GM12878 (cell line): ENCODE results near the gene TPK1. TPM values are rescaled to one million over a fixed set of nuclear protein-coding genes. Genes with fewer than 3 reads are reported as not detected.

ENCODE experiments used
- ATAC-seq: fragments of 200-7000 bp; cut with Tn5 transposase; 3 replicates; pipeline ENCODE4 v1.9.1; 2020; ENCODE audit warnings: mild to moderate bottlenecking, moderate library complexity
- BruUV-seq: library from RNA; stranded (reverse); fragments of 400-500 nt; replicated peaks from 2 replicates; lab custom pipeline; 2021; lab: Mats Ljungman, UMichigan
- CTCF ChIA-PET: fragments of 300-600 bp; sonication (Branson Sonifier 250); formaldehyde crosslinking; extraction: SDS; loops from one replicate; lab custom pipeline; 2021; ENCODE audit warnings: inconsistent platforms; lab: Yijun Ruan, JAX
- POLR2A ChIA-PET: fragments of 350-600 bp; formaldehyde crosslinking; extraction: SDS; loops from one replicate; lab custom pipeline; 2021; ENCODE audit warnings: inconsistent platforms; lab: Charles Lee
- RAD21 ChIA-PET: fragments of 300-600 bp; sonication (Branson Sonifier 250); formaldehyde crosslinking; loops from one replicate; lab custom pipeline; 2023; ENCODE audit warnings: antibody characterized with exemption; ENCODE audit not compliant: unreplicated experiment; lab: Charles Lee
- SMC1A ChIA-PET: fragments of 300-600 bp; sonication (Branson Sonifier 250); formaldehyde crosslinking; loops from one replicate; lab custom pipeline; 2023; ENCODE audit not compliant: unreplicated experiment, uncharacterized antibody; lab: Charles Lee
- DNase-seq: peaks from one replicate; pipeline ENCODE4 v3.0.0-alpha.2; 2011; ENCODE audit warnings: low read depth, low spot score
- FAIRE-seq: peaks from 3 replicates; lab custom pipeline; 2011; peaks lifted over from hg19 to GRCh38; lab: Jason Lieb, UNC
- H2AFZ ChIP-seq: 2 replicates; pipeline ENCODE4 v1.6.0; 2011; ENCODE audit warnings: low read depth, low read length, control low read depth; ENCODE audit not compliant: control insufficient read depth
- H3K27ac ChIP-seq: 2 replicates; pipeline ENCODE4 v1.5.1; 2011; ENCODE audit warnings: control low read depth; ENCODE audit not compliant: control insufficient read depth, insufficient read depth
- H3K27me3 ChIP-seq, 2 experiments: replicated peaks in 1 of 2; 2 replicates each; pipeline versions ENCODE4 v1.6.0 to v1.6.1; 2011; ENCODE audit warnings: low read length in 1 of 2; ENCODE audit not compliant: control insufficient read depth in 2 of 2, insufficient read depth in 2 of 2
- H3K36me3 ChIP-seq, 2 experiments: 2 replicates each; pipeline ENCODE4 v1.5.1; 2011; ENCODE audit warnings: low read length in 1 of 2; ENCODE audit not compliant: control insufficient read depth in 2 of 2, insufficient read depth in 2 of 2
- H3K4me1 ChIP-seq: 2 replicates; pipeline ENCODE4 v1.6.1; 2011; ENCODE audit warnings: mild to moderate bottlenecking, low read length, moderate library complexity, mixed read lengths; ENCODE audit not compliant: control insufficient read depth, insufficient read depth
- H3K4me2 ChIP-seq: 2 replicates; pipeline ENCODE4 v1.6.0; 2011; ENCODE audit warnings: control low read depth; ENCODE audit not compliant: control insufficient read depth, insufficient read depth
- H3K4me3 ChIP-seq: fragments of 200-600 bp; sonication (generic); 2 replicates; pipeline ENCODE4 v1.5.1; 2016
- H3K79me2 ChIP-seq: 2 replicates; pipeline ENCODE4 v1.6.0; 2011; ENCODE audit warnings: low read length; ENCODE audit not compliant: control insufficient read depth, insufficient read depth
- H3K9ac ChIP-seq: 2 replicates; pipeline ENCODE4 v1.8.0; 2011; ENCODE audit warnings: low read length, control low read depth, mixed read lengths; ENCODE audit not compliant: control insufficient read depth, insufficient read depth
- H3K9me3 ChIP-seq: replicated peaks from 3 replicates; pipeline ENCODE4 v1.5.1; 2011; ENCODE audit warnings: mild to moderate bottlenecking, low read length; ENCODE audit not compliant: control insufficient read depth, insufficient read depth
- H4K20me1 ChIP-seq: 2 replicates; pipeline ENCODE4 v1.6.0; 2011; ENCODE audit not compliant: control insufficient read depth, insufficient read depth
- ASH2L ChIP-seq: fragments of 300-600, 200-600 bp; sonication (generic); IDR thresholded peaks from 2 replicates; pipeline ENCODE4 v1.6.1; 2017; ENCODE audit warnings: low read depth, mild to moderate bottlenecking, borderline replicate concordance
- BRCA1 ChIP-seq: IDR thresholded peaks from 2 replicates; pipeline ENCODE4 v1.6.1; 2011; ENCODE audit warnings: low read depth, low read length, improper control_type of control experiment
- EED ChIP-seq: sonication (generic); IDR thresholded peaks from 2 replicates; pipeline ENCODE4 v1.6.1; 2016; ENCODE audit warnings: antibody characterized with exemption, low read depth
- EGR1 ChIP-seq, 2 experiments: IDR thresholded peaks; 1 replicate in 1 of 2; 2 replicates in 1 of 2; pipeline ENCODE4 v1.6.1; 2011 to 2012; ENCODE audit warnings: low read depth in 2 of 2, low read length in 2 of 2, borderline replicate concordance in 1 of 2, mild to moderate bottlenecking in 1 of 2, moderate library complexity in 1 of 2
- EZH2 ChIP-seq: IDR thresholded peaks from 2 replicates; pipeline ENCODE4 v1.6.1; 2012; ENCODE audit warnings: low read depth, mild to moderate bottlenecking, control low read depth, inconsistent platforms, low read length, borderline replicate concordance; ENCODE audit not compliant: control insufficient read depth
- JUNB ChIP-seq: IDR thresholded peaks from 2 replicates; pipeline ENCODE4 v1.6.1; 2016; ENCODE audit warnings: antibody characterized with exemption, mild to moderate bottlenecking
- NFIC ChIP-seq: IDR thresholded peaks from 2 replicates; pipeline ENCODE4 v1.6.1; 2012; ENCODE audit warnings: low read depth, mild to moderate bottlenecking, inconsistent platforms, low read length, moderate library complexity
- NFXL1 ChIP-seq: fragments of 450-650 bp; IDR thresholded peaks from 2 replicates; pipeline ENCODE4 v1.6.1; 2017; ENCODE audit warnings: antibody characterized with exemption, mild to moderate bottlenecking, borderline replicate concordance
- NFYB ChIP-seq: IDR thresholded peaks from 2 replicates; pipeline ENCODE4 v1.6.1; 2011; ENCODE audit warnings: low read depth, mild to moderate bottlenecking, low read length, improper control_type of control experiment, moderate library complexity; ENCODE audit not compliant: insufficient read depth
- NKRF ChIP-seq: fragments of 450-650 bp; conservative IDR thresholded peaks from 2 replicates; pipeline ENCODE4 v1.6.1; 2017; ENCODE audit warnings: mild to moderate bottlenecking, moderate library complexity
- SMC3 ChIP-seq: IDR thresholded peaks from 2 replicates; pipeline ENCODE4 v1.6.1; 2011; ENCODE audit warnings: low read length, improper control_type of control experiment, borderline replicate concordance
- SP1 ChIP-seq: IDR thresholded peaks from one replicate; pipeline ENCODE4 v1.6.1; 2011; ENCODE audit warnings: low read depth, low read length
- TAF1 ChIP-seq: IDR thresholded peaks from 2 replicates; pipeline ENCODE4 v1.6.1; 2011; ENCODE audit warnings: mild to moderate bottlenecking, low read depth, low read length, borderline replicate concordance
- USF2 ChIP-seq: IDR thresholded peaks from 2 replicates; pipeline ENCODE4 v1.6.1; 2011; ENCODE audit warnings: low read depth, low read length, improper control_type of control experiment, borderline replicate concordance
- ZNF622 ChIP-seq: fragments of 450-650 bp; IDR thresholded peaks from 2 replicates; pipeline ENCODE4 v1.6.1; 2017; ENCODE audit warnings: mild to moderate bottlenecking, inconsistent platforms
- in situ Hi-C: fragments of 300-500 bp; cut with MboI; formaldehyde crosslinking; loops from 9 replicates; pipeline ENCODE4 v1.14.3; 2018; ENCODE audit warnings: mixed read lengths
- intact Hi-C: fragments of 100-400 bp; cut with micrococcal nuclease; formaldehyde crosslinking; loops from one replicate; pipeline ENCODE4 v1.14.2; 2022; ENCODE audit not compliant: unreplicated experiment
- polyA plus RNA-seq, 11 experiments: library from polyadenylated mRNA; depleted of rRNA in 4 of 11; unstranded in 6 of 11; stranded (reverse) in 5 of 11; fragments of >200 nt; fragmentation: Nextera tagmentation in 4 of 11; fragmentation: Illumina TruSeq in 1 of 11; extraction: Ambion mirVana in 4 of 11; extraction: Trizol in 1 of 11; gene quantifications; 1 replicate in 1 of 11; 2 replicates in 10 of 11; pipeline versions ENCODE4 v1.2.1 to v1.2.3, GENCODE V29; 2011 to 2016; ENCODE audit warnings: inconsistent platforms in 2 of 11, missing spikeins in 2 of 11, low read depth in 1 of 11
- total RNA-seq, 4 experiments: library from RNA; depleted of rRNA in 3 of 4; stranded (reverse); fragments of >200 nt in 3 of 4; fragmentation: Illumina TruSeq in 1 of 4; extraction: Trizol in 1 of 4; gene quantifications; 2 replicates each; pipeline versions ENCODE4 v1.2.1 to v1.2.3, GENCODE V29; 2013 to 2021

Gene TPK1
- total and polyA plus RNA-seq, 10 of the 15 experiments (the other 5 are each of a cell fraction or from before 2014, with no cell fraction given): 7.1 to 19.0 (median 9.3) TPM

- ChIA-PET POLR2A (no interaction called here), CTCF (no interaction called here), RAD21 (no interaction called here), SMC1A (no interaction called here)
- H3K4me2 ChIP-seq: no peak overlapping the region
- in situ Hi-C loops (no loop called here), intact Hi-C loops (no loop called here)
- no TSS peak for BruUV-seq
- H3K9me3 ChIP-seq: no peaks in the 10 kb centered on the region
- H4K20me1 ChIP-seq: no peaks in the 10 kb centered on the region
- H3K36me3 ChIP-seq: no peaks in the 10 kb centered on the region
- TF ChIP-seq EGR1 (IDR thresholded peaks at IDR 0.05; ENCODE audit: borderline replicate concordance in 1 of 2, low read depth in 2 of 2, low read length in 2 of 2) (no peak), EED (no peak), BRCA1 (no peak), SMC3 (no peak), SP1 (no peak), USF2 (no peak), JUNB (no peak), ASH2L (no peak), ZNF622 (no peak), NFYB (no peak), EZH2 (no peak), NFIC (no peak), NKRF (no peak), NFXL1 (no peak), TAF1 (no peak)
- H3K9ac ChIP-seq: no peak overlapping the region
- H3K79me2 ChIP-seq: no peaks in the 10 kb centered on the region
- ATAC-seq: no peak; the same call in 2 of the 3 replicates
- H3K27me3 ChIP-seq: no peaks in the 10 kb centered on the region
- H3K27ac ChIP-seq: no peak overlapping the region
- H3K4me1 ChIP-seq: peaks cover 3% of the 10 kb centered on the region; the same call in 1 of the 2 replicates
- no peak for FAIRE-seq
- H2AFZ ChIP-seq: no peak overlapping the region
- DNase-seq: no peak
- no peak overlapping the region for H3K4me3 ChIP-seq
Measured at GRCh38 chr7:144470078-144470477, 365.8 kb downstream of the TPK1 start.
